ENCODE measurements around the gene CCDC186. TPM values are rescaled to one million over a fixed set of nuclear protein-coding genes. Genes with fewer than 3 reads are reported as not detected.

The CCDC186 gene
- total RNA-seq, 6 donors from 2014 or later, result 21.4 to 90.0 (median 30.9) TPM

- ATAC-seq (ENCODE audit: low FRiP score in 2 of 2) (peak in 1 of 2 donors; percentile 2), DNase-seq (no peak)
- H3K4me1 ChIP-seq, result peaks cover 8 to 22% (median 17%) of the 10 kb centered on the region in 4 donors
- peak overlapping the region; percentile 78 to 95 (median 85) for H3K4me3 ChIP-seq
- H3K9me3 ChIP-seq, result peaks cover 0 to 4% (median 2%) of the 10 kb centered on the region in 4 donors
- WGBS, 2 donors, result 0% methylated on average over 15 to 16 of the region's 23 CpGs
- no peaks in the 10 kb centered on the region for H3K36me3 ChIP-seq
- peak overlapping the region; percentile 94 to 98 (median 98) for H3K27ac ChIP-seq
- TF ChIP-seq CTCF (IDR thresholded peaks at IDR 0.05) (no peak), EP300 (IDR thresholded peaks at IDR 0.05) (no peak), POLR2A (IDR thresholded peaks at IDR 0.05) (no peak), POLR2AphosphoS5 (IDR thresholded peaks at IDR 0.05) (no peak)
- no peaks in the 10 kb centered on the region for H3K27me3 ChIP-seq
Measured at GRCh38 chr10:114173603-114173920, 441 bp downstream of the CCDC186 start.

DNA sequence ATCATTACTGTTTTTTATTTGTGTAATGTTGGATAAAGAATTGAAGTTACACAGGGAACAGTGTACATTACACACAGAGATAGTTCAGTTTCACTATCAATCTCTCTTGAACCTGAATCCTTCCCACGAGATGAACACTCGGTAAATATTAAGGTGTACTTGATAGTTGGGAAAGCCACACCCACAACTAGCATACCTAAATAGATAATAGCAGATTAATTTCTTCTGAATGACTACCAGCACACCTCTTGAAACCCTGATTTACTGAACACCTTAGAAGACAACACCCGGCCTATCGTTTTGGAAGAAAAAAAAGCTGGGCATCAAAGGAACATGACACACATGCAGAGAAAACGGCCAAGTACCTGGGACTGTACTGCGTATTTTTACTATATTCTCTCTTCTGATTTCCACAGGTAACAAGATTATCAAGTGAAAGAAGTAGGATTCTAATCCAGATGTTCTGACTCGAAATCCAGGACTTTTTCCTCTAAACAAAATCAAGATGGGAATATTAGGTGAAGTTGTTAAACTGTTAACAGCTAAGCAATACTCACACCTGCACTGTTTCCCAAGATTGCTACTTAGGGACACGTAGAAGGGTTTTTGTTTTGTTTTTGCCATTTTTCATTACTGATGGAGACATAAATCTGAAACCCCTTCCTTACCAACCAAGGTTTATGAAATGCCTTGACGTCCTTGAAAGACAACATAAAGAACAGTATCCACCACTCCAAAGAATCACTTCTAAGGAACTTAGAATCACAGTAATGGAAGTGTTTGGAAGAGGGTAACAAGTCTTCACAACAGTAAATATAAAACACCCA is 1.0 kb downstream of the CCDC186 start:
- ATAC-seq (ENCODE audit: low FRiP score in 2 of 2), result no peak
- 15 to 25% methylated on average over 9 of the region's 9 CpGs for WGBS, 2 donors
- no peaks in the 10 kb centered on the region for H3K36me3 ChIP-seq
- H3K9me3 ChIP-seq, result peaks cover 0 to 7% (median 3%) of the 10 kb centered on the region in 4 donors
- no peaks in the 10 kb centered on the region for H3K27me3 ChIP-seq
- peaks cover 8 to 22% (median 17%) of the 10 kb centered on the region in 4 donors for H3K4me1 ChIP-seq
- TF ChIP-seq POLR2A (IDR thresholded peaks at IDR 0.05), result no peak
- TF ChIP-seq POLR2AphosphoS5 (IDR thresholded peaks at IDR 0.05), result no peak
- TF ChIP-seq CTCF (IDR thresholded peaks at IDR 0.05), result no peak
- H3K27ac ChIP-seq, result peak overlapping the region; percentile 94 to 98 (median 98)
- DNase-seq, result no peak
- H3K4me3 ChIP-seq, result peak overlapping the region; percentile 78 to 95 (median 85)

- Histone ChIP-seq H3K27ac (peak overlapping the region in 3 of 4 donors; percentile 94 to 98 (median 98)), H3K27me3 (no peaks in the 10 kb centered on the region), H3K4me1 (peaks cover 8 to 22% (median 17%) of the 10 kb centered on the region in 4 donors), H3K4me3 (peak overlapping the region in 3 of 4 donors; percentile 78 to 86 (median 84)), H3K9me3 (peaks cover 0 to 7% (median 3%) of the 10 kb centered on the region in 4 donors), H3K36me3 (no peaks in the 10 kb centered on the region)
- WGBS, 2 donors, result 26 to 44% methylated on average over 1 of the region's 1 CpG
- DNase-seq (no peak), ATAC-seq (ENCODE audit: low FRiP score in 2 of 2) (no peak)
- TF ChIP-seq POLR2A (IDR thresholded peaks at IDR 0.05), result no peak
- no peak for TF ChIP-seq CTCF (IDR thresholded peaks at IDR 0.05)
Measured at GRCh38 chr10:114172216-114172615, 1.8 kb downstream of the CCDC186 start.

DNA sequence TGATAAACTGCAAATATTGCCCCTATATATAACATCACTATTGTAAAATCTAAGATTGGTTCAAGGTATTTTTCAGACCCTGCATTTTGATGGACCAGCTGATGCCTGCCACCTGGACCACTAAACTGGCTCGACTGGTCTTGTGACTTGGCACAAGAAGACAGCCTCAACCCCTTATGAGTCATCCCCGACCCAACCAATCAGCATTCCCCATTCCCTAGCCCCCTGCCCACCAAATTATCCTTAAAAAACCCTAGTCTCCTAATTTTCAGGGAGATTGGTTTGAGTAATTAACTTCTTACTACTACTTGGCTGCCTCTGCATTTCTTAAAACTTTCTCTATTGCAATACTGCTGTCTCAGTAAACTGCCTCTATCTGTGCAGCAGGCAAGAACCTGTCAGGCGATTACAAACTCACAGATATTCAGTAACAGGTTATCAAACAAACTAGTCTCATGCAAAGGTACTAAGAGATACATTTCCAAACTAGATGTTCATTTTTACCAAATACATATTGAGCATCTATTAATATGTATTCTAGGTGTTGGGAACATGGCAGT is 5.5 kb downstream of the CCDC186 start:
- H3K27me3 ChIP-seq, result no peaks in the 10 kb centered on the region
- no peak for DNase-seq
- 96 to 100% methylated on average over 3 of the region's 3 CpGs for WGBS, 2 donors

More for the DNA sequence above, 5.5 kb downstream of the CCDC186 start:
- TF ChIP-seq POLR2AphosphoS5 (IDR thresholded peaks at IDR 0.05) (no peak), EP300 (IDR thresholded peaks at IDR 0.05) (no peak), POLR2A (IDR thresholded peaks at IDR 0.05) (no peak), CTCF (IDR thresholded peaks at IDR 0.05) (no peak)
- H3K4me1 ChIP-seq, result peaks cover 8 to 33% (median 16%) of the 10 kb centered on the region in 4 donors
- no peak overlapping the region for H3K27ac ChIP-seq
- peaks cover 0 to 7% (median 3%) of the 10 kb centered on the region in 4 donors for H3K9me3 ChIP-seq
- ATAC-seq (ENCODE audit: low FRiP score in 2 of 2), result no peak
- H3K4me3 ChIP-seq, result no peak overlapping the region
- no peaks in the 10 kb centered on the region for H3K36me3 ChIP-seq

All from upper lobe of left lung (tissue), 6 donors.